CD4-positive, alpha-beta T cell treated with Interleukin-15 for 1 hour (primary cell): ENCODE results near the gene MYL10.

Experiments used
- DNase-seq: peaks from one replicate; pipeline ENCODE4 v3.0.0-alpha.2; 2020

The MYL10 gene

DNA sequence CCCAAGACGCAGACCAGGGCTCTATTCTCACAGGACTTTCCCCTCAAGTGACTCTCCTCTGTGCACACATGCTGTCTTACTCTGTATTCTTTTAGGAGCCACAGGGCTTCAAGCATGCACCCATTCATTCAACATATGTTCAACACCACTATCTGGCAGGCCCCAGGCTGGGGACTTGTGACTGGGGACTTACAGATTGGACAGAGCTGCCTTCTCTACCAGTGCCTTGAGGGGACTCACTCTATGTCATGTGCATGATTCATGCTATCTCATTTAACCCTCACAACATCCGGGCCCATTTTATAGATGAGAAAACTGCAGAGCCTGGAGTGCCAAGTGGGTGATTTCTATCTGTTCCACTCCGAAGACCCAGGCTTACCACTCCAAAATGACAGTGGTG lies 34.3 kb downstream of the MYL10 start:
- DNase-seq = no peak

DNA sequence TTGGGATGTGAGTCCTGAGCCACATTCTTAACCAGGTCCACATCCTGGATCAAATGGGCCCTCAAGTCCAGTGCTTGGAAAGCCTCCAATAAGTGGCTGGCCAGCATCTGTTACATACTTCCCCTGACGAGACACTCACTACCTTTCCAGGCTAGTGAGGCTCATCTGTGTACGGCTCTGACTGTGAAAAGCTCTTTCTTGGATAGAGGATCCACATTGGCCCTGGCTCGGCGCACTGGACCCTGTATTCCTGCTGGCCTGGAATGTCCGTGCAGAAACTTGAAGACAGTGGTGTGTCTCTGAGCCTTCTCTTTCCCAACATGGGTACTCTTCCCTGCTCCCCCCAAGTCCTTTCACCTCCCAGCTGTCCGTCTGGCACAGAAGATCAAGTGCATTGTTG lies 35.5 kb downstream of the MYL10 start:
- no peak for DNase-seq

DNA sequence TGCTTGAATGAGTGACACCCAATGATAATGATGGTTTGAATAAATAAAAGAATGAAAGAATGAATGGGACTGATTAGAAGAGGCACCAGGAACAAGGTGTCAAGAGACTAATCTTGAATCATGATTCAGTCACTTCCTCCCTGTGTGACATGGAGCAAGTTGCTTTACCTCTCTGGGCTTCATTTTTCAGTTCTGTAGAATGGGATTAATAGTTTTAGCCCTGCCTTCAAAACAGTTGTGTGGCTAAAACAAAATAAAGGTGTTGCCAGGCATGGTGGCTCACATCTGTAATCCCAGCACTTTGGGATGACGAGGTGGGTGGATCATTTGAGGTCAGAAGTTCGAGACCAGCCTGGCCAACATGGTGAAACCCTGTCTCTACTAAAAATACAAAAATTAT lies 37.6 kb downstream of the MYL10 start:
- DNase-seq = no peak

DNA sequence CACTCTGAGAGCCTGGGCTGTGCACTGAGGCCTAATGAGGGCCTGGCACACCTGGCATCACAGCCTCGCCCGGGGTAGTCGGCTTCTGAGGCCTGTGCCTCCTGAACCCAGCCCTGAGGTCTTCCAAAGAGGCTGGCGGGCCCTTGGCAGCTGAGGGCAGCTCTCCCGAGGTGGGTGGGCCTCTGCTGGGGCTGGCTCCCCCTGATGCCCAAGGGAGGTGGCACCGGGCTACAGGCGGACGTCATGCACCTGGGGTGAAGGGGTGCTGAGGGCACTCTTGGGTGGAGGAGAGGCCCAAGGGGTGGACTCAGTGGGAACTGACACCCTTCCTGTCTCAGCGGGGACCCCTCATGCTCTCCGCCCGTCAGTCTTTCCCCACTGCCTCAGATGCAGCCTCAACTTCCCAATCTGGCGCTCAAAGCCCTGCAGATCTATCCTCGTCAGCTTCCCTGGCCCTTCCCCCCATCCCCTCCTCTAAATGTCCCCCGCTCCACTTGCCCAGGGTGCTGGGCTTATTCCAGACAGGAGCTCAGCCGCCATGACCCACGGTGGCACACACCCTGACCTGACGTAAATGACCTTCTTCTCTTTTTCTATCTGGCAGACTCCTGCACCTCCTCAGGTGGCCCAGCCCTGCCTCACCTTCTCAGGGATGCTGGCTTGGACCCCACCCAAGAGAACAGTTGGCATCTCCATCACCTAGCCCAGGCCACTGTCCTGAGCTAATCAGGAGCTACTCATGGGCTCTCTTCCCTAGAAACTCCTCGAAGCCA lies 38.2 kb downstream of the MYL10 start:
- DNase-seq = no peak

DNA sequence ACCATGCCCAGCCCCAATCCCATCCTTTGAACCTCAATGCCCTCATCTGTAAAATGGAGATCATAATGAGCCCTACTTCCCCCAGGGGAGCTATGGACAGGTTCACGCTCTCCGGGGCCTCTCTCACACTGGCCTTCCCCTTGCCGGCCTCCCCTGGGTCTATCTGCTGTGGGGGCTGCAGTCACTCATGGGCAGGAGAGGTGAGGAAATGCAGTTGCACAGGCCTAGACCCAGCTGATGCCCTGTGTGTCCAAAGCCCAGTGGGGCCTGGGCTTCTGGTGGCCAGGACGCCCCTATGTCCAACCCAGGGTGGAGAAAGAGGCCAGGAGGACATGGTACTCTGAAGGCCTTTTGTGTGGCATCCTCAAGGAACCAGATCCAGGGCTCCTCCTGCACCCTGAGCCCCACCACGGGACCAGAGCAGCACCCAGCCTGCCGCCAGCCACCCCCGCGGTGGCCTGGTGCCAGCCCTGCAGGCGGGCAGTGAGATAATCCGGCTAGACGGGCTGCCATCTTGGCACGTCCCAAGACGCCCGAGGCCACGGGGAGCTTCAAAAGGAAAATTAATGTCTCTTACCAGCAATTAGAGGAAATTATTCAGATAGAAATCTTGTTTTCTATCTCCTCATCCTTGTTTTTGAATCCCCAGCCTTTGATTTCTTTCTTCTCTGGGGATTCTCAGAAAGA lies 39.0 kb downstream of the MYL10 start:
- no peak for DNase-seq

DNA sequence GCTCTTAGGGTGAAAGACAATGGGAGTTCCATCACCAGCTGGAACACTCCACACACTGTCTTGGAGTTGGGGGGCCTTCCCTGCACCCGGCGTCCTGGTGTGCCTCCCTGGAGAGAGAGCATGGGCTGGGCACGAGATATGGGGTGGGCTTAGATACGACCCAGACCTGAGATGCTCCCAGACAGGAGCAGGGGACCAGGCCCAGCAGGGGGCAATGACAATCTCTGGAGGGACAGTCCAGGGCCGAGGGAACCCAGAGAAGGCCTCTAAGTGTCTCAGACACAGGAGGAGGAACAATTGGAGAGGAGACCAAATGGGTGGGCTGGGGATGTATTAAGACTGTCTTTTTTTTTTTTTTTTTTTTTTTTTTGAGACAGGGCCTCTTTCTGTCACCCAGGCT lies 40.0 kb downstream of the MYL10 start:
- DNase-seq = no peak

DNA sequence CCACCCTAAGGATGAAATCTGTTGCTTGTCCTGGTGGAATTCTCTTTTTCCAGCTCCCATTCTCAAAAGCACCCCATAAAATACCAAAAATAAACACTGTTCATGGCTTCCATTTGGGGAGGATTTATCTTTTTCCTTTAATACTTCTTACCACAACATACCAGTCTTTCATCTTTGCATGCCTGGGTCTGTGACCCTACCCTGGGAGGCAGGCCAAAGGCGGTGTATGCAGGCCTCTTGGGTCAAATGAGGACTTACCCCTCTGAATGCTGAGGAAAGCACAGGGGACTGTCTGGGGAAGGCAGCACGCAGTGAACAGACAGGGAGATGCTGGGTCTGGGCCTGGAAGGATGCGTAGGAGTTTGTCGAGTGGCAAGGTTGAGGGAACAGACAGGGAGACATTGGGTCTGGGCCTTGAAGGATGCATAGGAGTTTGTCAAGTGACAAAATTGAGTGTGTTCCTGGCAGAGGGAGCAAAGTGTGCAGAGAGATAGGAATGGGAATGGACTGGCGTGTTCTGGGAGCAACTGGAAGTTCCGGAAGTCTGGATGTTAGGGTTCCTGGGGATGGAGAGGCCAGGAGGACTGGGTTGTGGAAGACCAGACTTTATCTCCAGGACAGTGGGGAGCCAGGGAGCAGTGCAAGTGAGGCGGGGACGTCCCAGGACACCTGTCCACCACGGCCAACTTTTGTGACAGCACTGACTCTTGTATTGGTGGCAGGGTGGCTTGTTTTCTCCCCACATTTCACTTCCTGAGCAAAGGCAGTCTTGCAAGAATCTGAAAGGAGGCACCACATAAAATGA lies 40.8 kb downstream of the MYL10 start:
- no peak for DNase-seq

DNA sequence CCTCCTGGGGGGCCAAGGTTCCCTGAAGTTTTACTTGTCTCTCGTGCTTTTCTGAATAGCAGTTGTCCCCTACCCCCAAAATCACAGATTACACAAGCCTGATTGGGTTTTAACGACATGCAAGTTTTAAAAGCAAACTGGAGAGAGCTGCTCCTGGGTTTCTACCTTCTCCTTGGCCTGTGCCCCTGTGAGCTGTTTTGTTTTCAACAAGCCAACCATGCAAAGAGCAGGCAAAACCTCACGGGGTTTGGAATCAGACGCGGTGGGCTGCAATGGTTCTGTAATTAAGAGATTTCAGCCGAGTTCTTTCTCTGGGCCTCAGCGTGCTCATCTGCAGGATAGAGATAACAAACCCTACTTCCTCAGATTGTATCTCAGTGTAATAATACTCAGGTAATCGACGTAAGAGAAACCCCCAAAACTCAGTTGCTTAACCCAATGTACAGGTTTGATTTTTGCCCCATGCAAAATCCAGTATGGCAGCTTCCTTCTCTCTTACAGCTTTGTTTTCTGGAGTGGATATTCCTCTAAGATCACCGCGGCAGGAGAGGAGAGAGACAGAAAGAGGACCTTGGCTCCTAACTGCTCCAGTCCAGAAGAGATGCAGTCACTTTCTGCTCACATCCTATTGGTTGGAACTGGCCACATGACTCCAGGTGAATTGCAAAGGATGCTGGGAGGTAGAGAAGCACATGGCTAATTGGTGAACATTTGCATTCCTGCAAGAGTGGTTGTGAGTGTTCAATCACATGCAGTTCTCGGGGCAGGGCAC lies 42.0 kb downstream of the MYL10 start:
- DNase-seq = no peak

DNA sequence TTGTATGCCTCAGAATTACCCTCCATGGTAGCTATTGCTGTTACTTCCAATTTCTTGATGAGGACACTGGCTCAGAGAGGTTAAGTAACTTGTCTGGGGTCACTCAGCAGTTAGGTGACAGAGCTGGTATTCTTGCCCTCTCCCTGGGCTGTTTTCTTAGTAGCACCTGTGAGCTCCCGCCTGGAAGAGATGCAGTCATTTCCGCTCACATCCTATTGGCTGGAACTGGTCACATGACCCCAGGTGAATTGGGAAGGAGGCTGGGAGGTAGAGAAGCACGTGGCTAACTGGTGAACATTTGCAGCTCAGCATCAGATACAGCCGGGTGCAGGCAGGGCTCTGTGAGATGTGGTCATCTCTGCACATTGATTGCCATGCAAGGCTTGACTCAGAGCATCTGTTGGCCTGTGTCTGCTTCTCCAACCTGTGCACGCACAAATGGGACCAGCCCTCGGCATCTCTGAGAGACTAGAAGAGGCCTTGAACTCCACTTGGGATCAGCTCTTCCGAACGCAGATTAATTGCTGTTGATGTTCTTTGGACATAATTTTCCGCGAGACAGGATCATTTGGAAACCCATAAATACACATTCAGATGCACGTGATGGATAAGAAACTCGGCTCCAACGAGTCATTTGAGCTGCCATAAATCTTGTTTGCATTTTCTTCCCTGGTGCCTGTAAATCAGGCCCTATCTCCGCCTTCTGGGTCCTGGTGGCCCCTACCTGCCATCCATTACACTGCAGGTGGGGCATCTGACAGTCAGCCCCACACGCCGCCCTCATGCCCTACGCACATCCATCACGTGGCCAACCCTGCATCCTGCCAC lies 42.8 kb downstream of the MYL10 start:
- no peak for DNase-seq

DNA sequence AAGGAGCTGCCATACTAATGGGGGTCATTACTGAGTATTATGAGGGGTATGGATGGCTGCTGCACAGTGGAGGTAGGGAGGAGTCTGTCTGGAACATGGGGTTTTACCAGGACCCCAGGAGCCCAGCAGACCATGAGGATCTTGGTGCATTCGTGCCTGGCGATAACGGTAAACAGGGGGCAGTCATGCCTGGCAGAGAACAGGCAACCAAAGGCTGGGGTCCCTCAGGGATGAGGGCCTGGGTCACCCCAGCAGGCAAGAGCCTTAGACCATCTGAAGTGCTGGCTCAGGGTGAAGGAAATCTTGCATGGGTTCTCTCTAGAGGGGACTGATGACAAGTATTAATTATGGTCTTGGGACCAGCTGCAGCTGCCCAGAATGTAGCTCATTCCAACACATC lies 46.1 kb downstream of the MYL10 start:
- no peak for DNase-seq

DNA sequence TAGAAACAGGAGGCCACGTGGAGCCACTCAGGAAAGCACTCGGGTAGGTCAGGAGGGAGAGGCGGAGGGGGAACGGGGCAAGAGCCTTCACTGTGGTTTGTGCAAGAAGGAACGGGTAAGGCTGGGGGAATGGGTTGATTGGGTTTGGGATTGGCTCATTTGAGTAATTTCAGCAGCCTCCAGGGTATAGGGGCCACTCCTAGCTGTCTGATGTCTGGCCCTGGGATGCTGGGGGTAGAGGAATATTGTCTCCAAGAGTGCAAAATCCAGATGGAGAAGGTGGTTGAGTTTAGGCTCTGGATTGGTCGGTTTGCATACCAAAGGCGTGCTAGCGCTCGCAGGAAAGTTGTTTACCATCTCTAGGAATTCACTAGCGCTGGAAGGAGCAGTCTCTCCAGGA lies 47.2 kb downstream of the MYL10 start:
- no peak for DNase-seq

DNA sequence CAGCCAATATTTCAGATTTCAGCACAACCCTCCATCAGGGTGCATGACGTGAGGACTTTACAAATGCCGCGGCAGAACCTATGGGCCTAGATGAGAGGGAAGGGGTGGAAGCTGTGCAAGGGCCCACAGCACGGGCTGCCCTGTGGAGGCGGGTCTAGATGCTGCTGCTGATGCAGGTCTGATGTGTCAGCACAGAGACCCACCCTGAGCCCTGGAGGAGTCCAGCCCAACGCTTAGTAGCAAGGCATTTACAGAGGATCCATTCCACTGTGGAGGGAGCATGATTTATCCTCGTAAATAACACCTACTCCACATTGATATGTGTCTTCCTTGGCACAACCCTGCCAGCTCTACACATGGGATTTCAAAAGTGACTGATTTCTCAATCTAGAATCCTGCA lies 48.5 kb downstream of the MYL10 start:
- no peak for DNase-seq

DNA sequence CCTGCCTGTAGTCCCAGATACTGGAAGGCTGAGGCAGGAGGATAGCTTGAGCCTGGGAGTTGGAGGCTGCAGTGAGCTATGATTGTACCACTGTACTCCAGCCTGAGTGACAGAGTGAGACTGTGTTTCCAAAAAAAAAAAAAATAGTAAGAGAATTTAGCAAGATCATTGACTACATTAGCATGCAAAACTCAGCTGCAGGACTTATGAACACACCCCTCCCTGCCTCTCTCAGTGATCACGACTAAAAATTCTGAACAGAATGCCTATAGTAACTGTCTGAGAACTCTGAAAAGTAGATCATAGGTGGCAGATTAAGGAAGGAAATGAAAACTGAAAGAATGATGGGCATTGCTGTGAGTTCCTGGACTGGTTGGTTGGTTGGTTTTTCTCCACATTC lies 50.5 kb downstream of the MYL10 start:
- no peak for DNase-seq

DNA sequence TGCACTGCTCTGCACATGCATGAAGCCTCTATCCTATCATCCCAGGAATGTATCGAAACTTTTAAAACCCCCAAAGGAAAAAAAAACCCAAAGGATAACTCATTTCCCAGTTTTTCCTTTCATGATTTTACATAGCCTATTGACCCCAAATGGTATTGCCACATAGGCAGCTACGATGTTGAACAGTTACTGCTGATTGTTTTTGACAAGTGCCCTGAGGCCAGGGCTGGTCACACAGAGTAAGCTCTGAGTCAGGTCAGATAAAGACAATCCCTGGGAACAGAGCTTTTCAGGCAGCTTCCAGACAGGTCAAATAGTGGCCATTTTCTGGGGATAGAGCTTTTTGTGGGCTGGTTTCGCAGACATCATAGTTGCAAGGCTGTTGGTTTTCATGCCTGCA lies 52.1 kb downstream of the MYL10 start:
- DNase-seq = no peak

DNA sequence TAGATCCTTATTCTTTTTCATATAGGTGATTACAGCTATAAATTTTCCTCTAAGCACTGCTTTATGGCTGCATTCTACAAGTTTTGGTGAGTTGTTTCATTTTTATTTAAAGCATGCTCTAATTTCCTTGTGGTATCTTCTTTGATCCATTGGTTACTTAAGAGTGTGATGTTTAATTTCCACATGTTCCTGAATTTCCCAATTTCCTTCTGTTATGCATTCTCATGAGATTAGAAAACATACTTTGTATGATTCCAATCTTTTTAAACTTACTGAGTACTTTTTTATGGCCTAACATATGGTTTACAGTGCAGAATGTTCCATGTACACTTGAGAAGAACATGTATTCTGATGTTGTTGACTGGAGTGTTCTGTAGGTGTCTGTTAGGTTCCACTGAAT lies 53.4 kb downstream of the MYL10 start:
- no peak for DNase-seq

DNA sequence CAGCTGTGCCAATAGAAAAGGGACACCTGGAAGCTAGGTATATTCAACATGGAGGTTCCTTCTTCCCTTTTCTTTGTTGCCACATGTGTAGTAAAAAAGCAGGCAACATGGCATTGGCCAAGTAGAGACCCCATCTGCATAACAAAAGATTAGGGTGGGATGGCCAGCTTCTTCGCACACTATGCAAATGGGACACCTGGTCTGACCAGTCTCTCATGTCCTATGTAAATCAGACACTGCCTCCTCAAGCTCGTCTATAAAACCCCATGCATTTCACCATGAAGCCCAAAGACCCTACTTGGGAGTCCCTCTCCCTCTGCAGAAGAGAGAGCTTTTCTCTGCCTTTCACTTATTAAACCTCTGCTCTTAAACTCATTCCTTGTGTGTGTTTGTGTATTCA lies 53.9 kb downstream of the MYL10 start:
- DNase-seq = no peak

DNA sequence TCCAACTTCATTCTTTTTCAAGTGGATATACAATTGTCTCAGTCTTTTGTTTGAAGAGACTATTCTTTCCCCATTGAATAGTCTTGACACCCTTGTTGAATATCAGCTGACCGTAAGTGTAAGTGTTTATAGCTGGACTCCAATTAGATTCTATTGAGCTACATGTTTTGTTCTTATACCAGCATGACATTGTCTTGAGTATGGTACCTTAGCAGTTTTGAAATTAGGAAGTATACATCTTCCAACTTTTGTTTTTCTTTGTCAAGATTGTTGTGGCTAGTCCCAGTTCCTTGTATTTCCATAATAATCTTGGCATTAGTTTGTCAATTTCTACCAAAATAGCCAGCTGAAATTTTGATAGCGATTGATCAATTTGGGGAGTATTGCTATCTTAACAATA lies 56.9 kb downstream of the MYL10 start:
- no peak for DNase-seq

DNA sequence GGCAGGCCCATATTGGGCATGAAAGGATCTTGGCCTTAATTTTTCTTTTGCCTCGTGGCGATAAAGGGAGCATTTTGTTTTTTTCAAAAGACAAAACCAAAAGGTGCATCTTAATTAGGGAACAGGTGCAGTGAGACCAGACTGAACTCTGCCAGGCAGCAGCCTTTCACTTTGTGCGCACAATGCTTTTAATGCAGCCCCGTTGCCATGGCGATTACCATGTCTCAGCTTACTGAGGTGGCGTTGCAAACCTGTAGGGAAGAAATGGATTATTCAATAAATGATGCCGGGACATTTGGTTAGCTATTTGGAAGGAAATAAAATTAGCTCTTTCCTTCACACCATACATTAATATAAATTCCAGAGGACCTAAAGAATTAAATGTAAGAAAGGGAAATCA lies 61.9 kb downstream of the MYL10 start:
- DNase-seq = no peak

DNA sequence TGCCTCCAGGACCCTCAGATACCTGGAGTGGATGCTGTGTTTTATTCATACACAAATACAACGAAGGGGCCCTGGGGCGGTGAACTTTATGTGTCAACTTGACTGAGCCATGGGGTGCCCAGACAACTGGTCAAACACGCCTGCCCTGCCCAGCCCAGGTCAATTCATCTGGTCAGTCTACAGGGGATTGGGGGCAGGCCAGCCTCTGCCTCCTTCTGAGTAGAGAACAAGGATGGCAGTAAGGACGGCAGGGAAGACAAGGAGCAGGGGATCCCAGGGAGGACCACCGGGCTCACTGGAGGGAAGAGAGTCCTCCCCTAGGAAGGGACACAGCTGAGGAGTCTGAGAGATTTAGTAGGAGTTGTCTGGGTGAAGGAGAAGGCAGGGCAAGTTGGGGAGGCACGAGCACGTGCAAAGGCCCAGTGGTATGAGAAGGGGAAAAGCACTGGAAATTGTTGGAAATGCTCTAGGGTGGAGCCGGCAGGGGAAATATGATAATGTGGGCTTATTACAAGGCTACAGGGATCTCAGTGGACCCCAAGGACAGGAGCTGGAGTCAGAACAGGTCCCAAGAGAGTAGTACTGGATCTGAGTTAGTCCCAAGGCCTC lies 63.4 kb downstream of the MYL10 start:
- peak; percentile 13 for DNase-seq

DNA sequence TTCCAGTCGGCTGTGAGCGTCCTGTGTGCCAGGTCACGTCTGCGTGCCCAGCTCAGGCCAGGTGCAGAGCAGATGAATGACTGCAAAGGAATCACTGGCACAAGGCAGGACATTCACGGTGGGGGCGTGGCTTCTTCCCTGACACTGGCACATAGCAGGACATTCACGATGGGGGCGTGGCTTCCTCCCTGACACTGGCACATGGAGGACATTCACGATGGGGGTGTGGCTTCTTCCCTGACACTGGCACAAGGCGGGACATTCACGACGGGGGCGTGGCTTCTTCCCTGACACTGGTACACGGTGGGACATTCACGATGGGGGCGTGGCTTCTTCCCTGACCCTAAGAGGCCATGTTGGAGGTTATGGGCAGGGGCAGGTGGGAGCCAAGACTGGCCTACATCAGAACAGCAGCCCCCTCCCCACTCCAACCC lies 64.3 kb downstream of the MYL10 start:
- peak; percentile 7 for DNase-seq

DNA sequence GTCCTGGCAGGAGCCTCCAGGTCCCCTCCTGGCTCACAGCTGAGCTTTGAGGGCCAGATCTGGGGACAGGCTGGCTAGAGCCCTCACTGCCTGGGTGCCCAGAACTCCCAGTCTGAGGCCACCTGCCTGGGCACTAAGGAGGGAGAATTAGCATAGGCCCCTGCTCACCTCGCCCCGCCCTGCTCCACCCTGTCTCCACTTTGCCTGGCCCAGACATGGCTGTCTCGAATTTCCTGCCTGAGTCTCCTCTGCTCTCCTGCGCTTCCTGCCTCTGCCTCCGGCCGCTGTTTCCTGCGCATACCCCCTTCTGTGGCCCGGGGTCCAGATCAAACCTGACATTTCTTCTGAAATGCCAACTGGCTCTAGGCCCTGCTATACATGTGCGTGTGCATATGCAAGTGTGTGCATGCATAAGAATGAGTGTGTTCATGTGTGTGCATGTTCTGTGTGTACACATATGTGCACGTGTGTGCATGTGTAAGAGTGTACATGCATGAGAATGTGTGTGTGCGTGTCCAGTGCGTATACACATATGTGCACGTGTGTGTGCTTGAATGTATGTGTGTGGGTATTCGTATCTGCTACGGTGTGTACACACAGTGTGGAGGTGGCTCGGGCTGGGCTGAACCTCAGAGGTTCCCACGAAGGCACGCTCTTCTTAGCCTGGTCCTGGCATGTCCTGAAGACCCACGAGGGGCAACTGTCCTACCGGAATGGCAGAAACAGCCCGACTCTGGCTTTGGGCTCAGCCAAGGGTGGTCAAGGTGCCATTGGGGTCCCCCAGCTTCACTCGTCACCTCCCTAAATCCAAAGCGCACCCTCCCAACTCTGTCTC lies 64.9 kb downstream of the MYL10 start:
- peak; percentile 12 for DNase-seq
